NCI-H774 (cell line): Measurements from ENCODE around the gene METTL9.
"Not testable (repeated sequence)": the region's sequence is repeated elsewhere in the genome, so short reads cannot be mapped to it uniquely, and the experiment has no call there.

Source experiments
- DNase-seq: peaks from one replicate; lab custom pipeline; 2025; lab: John Stamatoyannopoulos, UW

Gene METTL9

GRCh38 chr16:21599122-21600030, at the start of gene METTL9:
Gene METTL9, plus strand, starts transcription at chr16:21599577. Its CDS starts 157 bp downstream, at chr16:21599734.
- DNase-seq: peak; percentile 94

GRCh38 chr16:21549975-21550374, 49.4 kb upstream of the METTL9 start:
- DNase-seq: not testable (repeated sequence)

GRCh38 chr16:21550435-21550834, 48.9 kb upstream of the METTL9 start:
- not testable (repeated sequence) for DNase-seq

- not testable (repeated sequence) for DNase-seq
Observed at GRCh38 chr16:21551076-21551475, 48.3 kb upstream of the METTL9 start.

GRCh38 chr16:21551600-21551999, 47.8 kb upstream of the METTL9 start:
- DNase-seq: not testable (repeated sequence)

GRCh38 chr16:21553481-21554296, 45.7 kb upstream of the METTL9 start:
- DNase-seq: not testable (repeated sequence)

GRCh38 chr16:21554795-21555585, 44.4 kb upstream of the METTL9 start:
- DNase-seq: peak; percentile 83

- not testable (repeated sequence) for DNase-seq
Observed at GRCh38 chr16:21555621-21556020, 43.8 kb upstream of the METTL9 start.

GRCh38 chr16:21556026-21556595, 43.3 kb upstream of the METTL9 start:
- not testable (repeated sequence) for DNase-seq

- DNase-seq: peak; percentile 81
Observed at GRCh38 chr16:21556651-21557241, 42.6 kb upstream of the METTL9 start.

- DNase-seq: no peak
Observed at GRCh38 chr16:21560462-21560861, 38.9 kb upstream of the METTL9 start.

- DNase-seq: no peak
Observed at GRCh38 chr16:21563676-21564075, 35.7 kb upstream of the METTL9 start.

- DNase-seq: not testable (repeated sequence)
Observed at GRCh38 chr16:21564367-21564766, 35.0 kb upstream of the METTL9 start.

- no peak for DNase-seq
Observed at GRCh38 chr16:21565507-21565860, 33.9 kb upstream of the METTL9 start.

- DNase-seq: no peak
Observed at GRCh38 chr16:21565861-21566669, 33.3 kb upstream of the METTL9 start.

- no peak for DNase-seq
Observed at GRCh38 chr16:21566891-21567414, 32.4 kb upstream of the METTL9 start.

GRCh38 chr16:21567496-21567895, 31.9 kb upstream of the METTL9 start:
- DNase-seq: not testable (repeated sequence)

- DNase-seq: no peak
Observed at GRCh38 chr16:21568502-21569189, 30.7 kb upstream of the METTL9 start.

GRCh38 chr16:21570676-21571017, 28.7 kb upstream of the METTL9 start:
- DNase-seq: no peak

- DNase-seq: not testable (repeated sequence)
Observed at GRCh38 chr16:21573506-21573905, 25.9 kb upstream of the METTL9 start.
